VCaP (cell line): ENCODE results near the gene NME4.

ENCODE experiments used
- H3K27ac ChIP-seq: fragments of 450-650 bp; 2 replicates; pipeline ENCODE4 v1.5.1; 2017
- CTCF ChIP-seq: fragments of 450-650 bp; conservative IDR thresholded peaks from 2 replicates; pipeline ENCODE4 v1.5.1; 2017; ENCODE audit warnings: mild to moderate bottlenecking, moderate library complexity

NME4 gene

GRCh38 chr16:442976-443375 is 46.0 kb downstream of the NME4 start:
- TF ChIP-seq CTCF, result no peak
- H3K27ac ChIP-seq, result no peak overlapping the region

- no peak for TF ChIP-seq CTCF
- no peak overlapping the region for H3K27ac ChIP-seq
Observed at GRCh38 chr16:444027-444426, 47.0 kb downstream of the NME4 start.

DNA sequence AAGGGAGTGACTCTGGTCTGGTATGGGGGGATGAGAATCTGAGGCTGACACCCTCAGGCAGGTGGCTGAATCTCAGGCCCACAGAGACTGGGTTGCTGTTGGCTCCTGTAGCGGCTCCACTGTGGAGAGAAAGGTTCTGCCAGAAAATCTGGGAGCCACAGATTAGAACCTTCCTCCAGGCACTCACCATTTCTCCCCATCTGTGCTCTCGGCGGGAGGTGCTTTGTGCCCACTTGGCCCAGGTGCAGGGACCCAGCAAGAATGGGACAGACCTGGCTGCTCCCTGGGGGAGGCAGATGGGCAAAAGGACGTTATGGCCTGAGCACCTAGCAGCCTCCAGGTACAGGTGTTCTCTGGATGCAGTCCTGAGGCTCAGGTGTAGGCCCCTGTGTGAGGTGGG is 48.6 kb downstream of the NME4 start:
- no peak for TF ChIP-seq CTCF
- no peak overlapping the region for H3K27ac ChIP-seq
